ENCODE results near the gene KCNQ4. TPM values are rescaled to one million over a fixed set of nuclear protein-coding genes. Genes with fewer than 3 reads are reported as not detected.
A peak's percentile ranks its signal among the peaks of the same experiment; 100 is the strongest.

The KCNQ4 gene
- total RNA-seq, 2 donors from 2014 or later, result 0.45 to 1.5 TPM

DNA sequence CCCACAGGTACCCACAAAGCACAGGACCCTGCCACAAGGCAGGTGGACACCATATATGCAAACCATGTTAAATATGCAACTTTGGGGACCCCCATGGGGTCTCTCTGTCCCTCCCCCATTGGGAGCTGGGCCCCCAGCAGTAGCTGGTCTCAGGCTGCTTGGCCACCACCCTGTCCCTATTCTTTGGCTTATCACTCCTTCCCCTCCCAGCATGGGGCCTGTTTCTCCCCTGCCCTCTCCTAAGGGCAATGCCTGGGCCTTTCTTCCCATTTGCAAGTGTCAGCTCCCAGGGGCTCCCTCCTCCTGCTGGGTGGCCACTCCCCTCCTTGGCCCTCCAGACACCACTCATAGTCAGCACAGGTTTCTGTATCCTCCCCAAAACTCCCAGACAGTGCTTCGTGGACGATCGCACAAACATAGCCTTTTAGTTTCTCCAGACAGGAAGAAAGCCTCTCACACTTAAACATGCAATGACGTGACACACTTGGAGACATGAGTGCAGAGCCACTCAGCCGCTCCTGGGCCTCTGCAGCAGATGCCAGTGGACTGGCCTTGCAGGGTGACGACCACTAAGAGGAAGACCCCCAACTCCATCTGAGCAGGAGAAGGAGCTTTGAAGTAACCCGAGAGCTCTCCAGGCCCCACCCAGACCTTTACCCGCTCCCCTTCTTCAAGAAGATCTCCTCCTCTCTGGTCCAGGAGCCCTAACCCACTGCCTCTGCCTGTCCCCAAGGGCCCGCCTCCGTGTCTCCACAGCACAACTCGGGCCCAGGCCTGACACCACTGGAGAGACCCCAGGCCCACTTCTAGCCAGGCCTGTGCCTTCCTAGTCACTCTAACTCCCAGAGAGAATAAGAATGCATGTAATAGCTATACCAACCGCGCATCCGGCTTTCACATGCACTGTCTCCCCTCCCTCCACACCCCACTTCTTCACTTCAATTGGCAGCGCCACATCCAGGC is 55.7 kb downstream of the KCNQ4 start:
- no peak overlapping the region for H3K27ac Mint-ChIP-seq
- no peak for ATAC-seq (replicated peaks)
- H3K36me3 Mint-ChIP-seq (ENCODE audit: low read depth), result no peaks in the 10 kb centered on the region
- no peaks in the 10 kb centered on the region for H3K27me3 Mint-ChIP-seq
- no peaks in the 10 kb centered on the region for H3K4me1 Mint-ChIP-seq
- H3K4me3 Mint-ChIP-seq, result no peak overlapping the region
- H3K9me3 Mint-ChIP-seq, result no peaks in the 10 kb centered on the region

DNA sequence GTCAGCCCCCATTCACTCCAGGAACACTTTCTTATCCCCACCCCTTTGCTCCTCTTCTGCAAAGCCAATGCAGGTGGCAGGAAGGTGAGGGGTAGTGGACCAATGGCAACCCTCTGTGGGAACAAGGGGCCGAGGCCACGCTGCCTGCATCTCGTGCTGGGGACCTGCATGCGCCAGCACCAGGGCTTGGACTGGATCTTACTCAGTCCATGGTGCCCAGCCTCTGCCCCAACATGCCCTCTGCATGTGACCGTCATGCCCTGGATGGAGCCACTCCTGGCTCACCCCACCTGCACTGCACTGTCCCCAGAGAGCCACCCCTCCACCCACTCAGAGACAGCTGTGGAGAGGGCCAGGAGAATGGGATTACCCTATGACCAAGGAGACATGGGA is 56.4 kb downstream of the KCNQ4 start:
- Mint-ChIP-seq H3K27me3 (no peaks in the 10 kb centered on the region), H3K4me3 (no peak overlapping the region), H3K27ac (no peak overlapping the region), H3K36me3 (ENCODE audit: low read depth) (no peaks in the 10 kb centered on the region), H3K9me3 (no peaks in the 10 kb centered on the region), H3K4me1 (no peaks in the 10 kb centered on the region)
- no peak for ATAC-seq (replicated peaks)

DNA sequence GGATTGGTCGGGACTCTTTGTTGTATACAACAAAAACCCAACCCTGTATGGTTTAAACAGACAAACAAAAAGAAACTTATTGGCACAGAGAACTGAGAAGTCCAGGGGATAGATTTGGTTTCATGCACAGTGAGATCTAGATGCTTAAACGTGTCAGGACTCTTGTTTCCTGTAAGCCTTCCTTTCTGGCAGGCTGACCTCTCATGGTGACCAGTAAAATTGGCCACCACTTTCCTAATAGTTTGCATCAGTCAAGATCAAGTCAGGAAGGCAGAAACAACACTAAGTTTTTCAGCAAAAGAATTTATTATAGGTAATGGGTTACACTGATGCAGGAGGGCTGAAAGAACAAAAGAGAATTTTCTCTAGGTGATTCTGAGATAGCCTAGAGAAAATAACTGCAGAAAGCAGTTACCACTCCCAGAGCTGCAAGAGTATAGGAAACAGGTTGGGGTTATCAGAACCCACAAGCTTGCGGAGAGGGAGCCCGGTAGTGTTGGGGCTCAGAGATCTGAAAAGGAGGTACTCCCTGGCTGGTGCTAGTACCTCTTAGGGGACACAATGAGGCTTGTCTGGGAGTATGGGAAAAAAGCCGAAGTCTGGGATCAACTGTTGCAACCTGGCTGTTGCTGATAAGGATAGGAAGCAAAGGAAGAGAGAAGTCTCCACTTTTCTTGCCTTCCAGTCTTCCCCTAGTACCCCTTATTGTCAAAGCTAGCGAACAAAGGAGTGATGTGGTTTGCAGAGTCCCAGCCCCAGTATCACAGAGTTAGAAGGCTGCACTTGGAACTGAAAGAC is 57.1 kb downstream of the KCNQ4 start:
- Mint-ChIP-seq H3K4me1 (no peaks in the 10 kb centered on the region), H3K4me3 (no peak overlapping the region), H3K27ac (no peak overlapping the region), H3K27me3 (no peaks in the 10 kb centered on the region), H3K9me3 (no peaks in the 10 kb centered on the region), H3K36me3 (ENCODE audit: low read depth) (no peaks in the 10 kb centered on the region)
- ATAC-seq (replicated peaks), result no peak

DNA sequence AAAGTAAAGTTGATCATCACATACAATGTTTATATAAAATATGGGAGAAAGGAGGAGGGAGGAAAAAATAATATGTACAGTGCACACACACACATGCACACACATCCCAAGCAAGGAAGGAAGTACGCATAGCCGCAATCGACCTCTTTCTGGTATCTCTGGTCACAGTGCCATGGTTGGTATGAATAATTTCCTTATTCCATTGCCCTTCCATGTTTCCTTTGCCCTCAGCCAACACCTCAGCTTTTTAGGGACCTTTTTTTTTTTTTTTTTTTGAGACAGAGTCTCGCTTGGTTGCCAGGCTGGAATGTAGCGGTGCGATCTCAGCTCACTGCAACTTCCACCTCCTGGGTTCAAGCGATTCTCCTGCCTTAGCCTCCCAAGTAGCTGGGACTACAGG is 58.0 kb downstream of the KCNQ4 start:
- Mint-ChIP-seq H3K36me3 (ENCODE audit: low read depth) (no peaks in the 10 kb centered on the region), H3K27ac (no peak overlapping the region), H3K9me3 (no peaks in the 10 kb centered on the region), H3K4me3 (no peak overlapping the region), H3K4me1 (no peaks in the 10 kb centered on the region), H3K27me3 (no peaks in the 10 kb centered on the region)
- no peak for ATAC-seq (replicated peaks)

DNA sequence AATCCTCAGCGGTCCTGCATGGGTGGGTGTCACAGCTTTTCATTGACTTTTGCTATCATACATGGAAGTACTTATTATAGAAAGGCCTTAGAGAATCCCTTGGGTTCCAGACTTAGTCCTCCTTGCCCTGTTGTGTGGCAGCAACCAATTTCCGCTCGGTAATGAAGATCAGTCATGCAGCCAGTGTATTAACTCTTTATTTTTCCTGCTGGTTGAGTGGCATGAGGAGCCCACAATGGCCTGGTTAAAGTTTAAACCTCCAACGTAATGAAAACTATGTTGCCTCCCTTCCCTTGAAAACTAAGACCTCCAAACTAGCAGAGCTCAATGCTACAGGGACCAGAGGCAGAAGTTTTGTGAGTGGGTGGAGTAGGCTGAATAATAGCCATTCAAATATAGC is 58.6 kb downstream of the KCNQ4 start:
- no peak overlapping the region for H3K27ac Mint-ChIP-seq
- ATAC-seq (replicated peaks), result no peak
- H3K9me3 Mint-ChIP-seq, result no peaks in the 10 kb centered on the region
- H3K27me3 Mint-ChIP-seq, result no peaks in the 10 kb centered on the region
- H3K4me3 Mint-ChIP-seq, result no peak overlapping the region
- H3K4me1 Mint-ChIP-seq, result no peaks in the 10 kb centered on the region
- H3K36me3 Mint-ChIP-seq (ENCODE audit: low read depth), result no peaks in the 10 kb centered on the region

DNA sequence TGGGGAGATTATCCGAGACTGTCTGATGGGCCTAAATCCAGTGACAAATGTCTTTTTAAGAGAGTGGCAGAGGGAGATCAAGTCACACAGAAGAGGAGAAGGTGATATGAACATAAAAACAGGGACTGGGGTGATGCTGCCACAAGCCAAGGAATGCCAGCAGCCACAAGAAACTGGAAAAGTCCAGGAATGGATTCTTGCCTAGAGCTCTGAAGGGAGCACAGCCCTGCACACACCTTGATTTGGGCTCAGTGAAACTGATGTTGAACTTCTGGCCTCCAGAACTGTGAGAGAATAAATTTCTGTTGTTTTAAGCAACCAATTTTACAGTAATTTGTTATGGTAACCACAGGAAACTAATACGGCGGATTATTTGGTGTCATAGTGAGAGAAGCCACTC is 59.1 kb downstream of the KCNQ4 start:
- no peaks in the 10 kb centered on the region for H3K9me3 Mint-ChIP-seq
- H3K27me3 Mint-ChIP-seq, result no peaks in the 10 kb centered on the region
- no peaks in the 10 kb centered on the region for H3K4me1 Mint-ChIP-seq
- no peak overlapping the region for H3K27ac Mint-ChIP-seq
- no peak overlapping the region for H3K4me3 Mint-ChIP-seq
- no peak for ATAC-seq (replicated peaks)
- H3K36me3 Mint-ChIP-seq (ENCODE audit: low read depth), result no peaks in the 10 kb centered on the region

DNA sequence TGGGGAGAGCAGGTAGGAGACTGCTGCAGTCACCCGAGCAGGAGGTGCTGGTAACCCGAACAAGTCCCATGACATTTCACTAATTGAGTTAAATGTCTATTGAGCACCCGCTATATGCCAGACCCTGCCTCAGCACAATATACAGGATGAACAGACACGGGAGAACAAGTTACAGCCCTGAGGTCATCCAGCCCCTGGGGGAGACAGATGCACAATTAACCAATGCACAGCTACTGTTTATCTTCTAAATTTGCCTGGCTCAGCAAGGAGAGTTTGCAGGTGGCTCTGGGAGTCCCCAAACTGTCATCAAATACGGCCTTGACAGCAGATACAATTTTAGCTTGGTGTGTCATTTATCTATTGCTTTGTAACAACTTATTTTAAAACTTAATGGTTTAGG is 60.5 kb downstream of the KCNQ4 start:
- Mint-ChIP-seq H3K27me3 (no peaks in the 10 kb centered on the region), H3K9me3 (no peaks in the 10 kb centered on the region), H3K4me3 (no peak overlapping the region), H3K4me1 (no peaks in the 10 kb centered on the region), H3K36me3 (ENCODE audit: low read depth) (no peaks in the 10 kb centered on the region), H3K27ac (no peak overlapping the region)
- no peak for ATAC-seq (replicated peaks)

DNA sequence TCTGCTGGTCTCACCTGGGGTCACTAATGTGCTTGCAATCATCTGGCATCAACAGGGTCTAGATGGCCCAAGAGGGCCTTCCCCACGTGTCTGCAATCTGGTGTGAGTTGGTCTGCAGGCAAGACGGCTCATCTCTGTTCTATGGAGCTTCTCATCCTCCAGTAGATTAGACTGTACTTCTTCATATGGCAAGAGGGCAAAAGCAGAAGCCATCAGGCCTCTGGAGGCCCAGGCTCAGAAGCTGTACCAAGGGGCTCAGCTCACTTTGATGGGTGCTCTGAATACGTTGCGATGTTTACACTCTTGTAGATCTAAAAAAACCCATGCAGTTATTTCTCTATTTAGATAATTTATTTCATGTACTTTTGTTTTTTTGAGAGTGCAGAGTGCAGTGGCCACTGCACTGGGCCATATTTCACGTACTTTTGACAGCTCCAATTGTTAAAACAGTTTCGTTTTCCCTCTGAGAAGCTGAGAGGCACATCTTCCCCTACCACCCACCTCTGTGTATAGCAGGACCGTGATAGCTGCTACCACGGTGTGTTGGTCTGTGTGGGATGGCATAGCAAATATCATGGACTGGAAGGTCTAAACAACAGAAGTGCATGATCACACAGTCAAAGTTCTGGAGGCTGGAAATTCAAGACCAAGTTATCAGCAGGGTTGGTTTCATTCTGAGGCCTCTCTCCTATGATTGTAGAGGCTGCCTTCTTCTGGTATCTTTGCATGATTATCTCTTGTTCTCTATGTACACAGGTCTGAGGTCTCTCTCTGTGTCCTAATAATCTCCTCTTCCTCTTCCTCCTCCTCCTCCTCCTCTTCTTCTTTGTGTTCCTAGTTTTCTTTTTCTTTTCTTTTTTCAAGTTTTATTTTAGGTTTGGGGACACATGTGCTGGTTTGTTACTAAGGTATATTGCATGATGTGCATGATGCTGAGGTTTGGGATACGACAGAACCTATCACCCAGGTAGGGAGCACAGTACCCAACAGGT is 61.6 kb downstream of the KCNQ4 start:
- Mint-ChIP-seq H3K36me3 (ENCODE audit: low read depth) (no peaks in the 10 kb centered on the region), H3K27me3 (no peaks in the 10 kb centered on the region), H3K9me3 (no peaks in the 10 kb centered on the region), H3K27ac (no peak overlapping the region), H3K4me1 (no peaks in the 10 kb centered on the region), H3K4me3 (peak overlapping the region; percentile 7)
- ATAC-seq (replicated peaks), result peak; percentile 20

DNA sequence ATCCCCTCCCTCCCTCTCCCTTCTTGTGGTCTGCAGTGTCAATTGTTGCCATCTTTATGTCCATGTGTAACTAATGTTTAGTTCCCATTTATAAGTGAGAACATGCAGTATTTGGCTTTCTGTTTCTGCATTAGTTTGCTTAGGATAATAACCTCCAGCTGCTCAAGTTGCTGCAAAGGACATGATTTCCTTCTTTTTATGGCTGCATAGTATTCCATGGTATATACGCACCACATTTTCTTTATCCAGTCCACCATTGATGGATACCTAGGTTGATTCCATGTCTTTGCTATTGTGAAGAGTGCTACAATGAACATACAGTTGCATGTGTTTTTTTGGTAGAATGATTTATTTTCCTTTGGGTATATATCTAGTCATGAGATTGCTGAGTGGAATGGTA is 62.3 kb downstream of the KCNQ4 start:
- no peaks in the 10 kb centered on the region for H3K27me3 Mint-ChIP-seq
- no peak overlapping the region for H3K27ac Mint-ChIP-seq
- H3K4me1 Mint-ChIP-seq, result no peaks in the 10 kb centered on the region
- no peak for ATAC-seq (replicated peaks)
- no peaks in the 10 kb centered on the region for H3K9me3 Mint-ChIP-seq
- no peaks in the 10 kb centered on the region for H3K36me3 Mint-ChIP-seq (ENCODE audit: low read depth)
- H3K4me3 Mint-ChIP-seq, result no peak overlapping the region

DNA sequence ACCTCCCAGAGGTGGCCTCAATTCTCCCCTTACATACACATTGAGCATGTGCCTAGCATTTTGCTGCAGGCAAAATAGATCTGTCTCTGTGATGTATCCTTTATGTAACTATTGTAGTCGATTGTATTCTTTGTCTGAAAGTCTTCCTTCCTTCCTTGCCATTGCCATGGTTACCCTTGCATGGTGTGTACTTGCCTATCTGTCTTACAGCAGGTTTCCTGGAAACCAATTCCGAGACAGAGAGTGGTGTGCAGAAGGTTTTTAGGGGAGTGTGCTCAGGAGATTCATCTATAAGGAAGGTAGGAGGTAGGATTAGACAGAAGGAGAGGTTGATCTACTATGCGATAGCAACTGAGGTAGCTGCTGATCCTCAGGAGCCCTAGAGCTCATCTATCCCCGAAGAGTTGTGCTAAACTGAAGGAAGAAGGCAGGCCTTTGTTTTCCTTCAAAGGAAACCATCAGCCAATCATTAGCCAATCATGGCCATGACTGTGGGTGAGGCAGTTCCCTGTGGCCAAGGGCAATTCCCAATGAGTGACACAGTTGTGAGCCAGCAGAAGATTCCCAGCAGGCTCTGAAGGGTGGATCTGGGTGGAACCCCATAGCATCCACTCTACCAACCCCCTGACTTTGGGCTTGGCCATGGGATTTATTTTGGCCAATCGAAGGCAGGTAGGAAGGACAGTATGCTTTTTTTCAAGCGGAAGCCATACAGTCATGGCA is 63.6 kb downstream of the KCNQ4 start:
- ATAC-seq (replicated peaks), result no peak
- Mint-ChIP-seq H3K36me3 (ENCODE audit: low read depth) (no peaks in the 10 kb centered on the region), H3K9me3 (no peaks in the 10 kb centered on the region), H3K4me3 (no peak overlapping the region), H3K27ac (no peak overlapping the region), H3K4me1 (no peaks in the 10 kb centered on the region), H3K27me3 (no peaks in the 10 kb centered on the region)

DNA sequence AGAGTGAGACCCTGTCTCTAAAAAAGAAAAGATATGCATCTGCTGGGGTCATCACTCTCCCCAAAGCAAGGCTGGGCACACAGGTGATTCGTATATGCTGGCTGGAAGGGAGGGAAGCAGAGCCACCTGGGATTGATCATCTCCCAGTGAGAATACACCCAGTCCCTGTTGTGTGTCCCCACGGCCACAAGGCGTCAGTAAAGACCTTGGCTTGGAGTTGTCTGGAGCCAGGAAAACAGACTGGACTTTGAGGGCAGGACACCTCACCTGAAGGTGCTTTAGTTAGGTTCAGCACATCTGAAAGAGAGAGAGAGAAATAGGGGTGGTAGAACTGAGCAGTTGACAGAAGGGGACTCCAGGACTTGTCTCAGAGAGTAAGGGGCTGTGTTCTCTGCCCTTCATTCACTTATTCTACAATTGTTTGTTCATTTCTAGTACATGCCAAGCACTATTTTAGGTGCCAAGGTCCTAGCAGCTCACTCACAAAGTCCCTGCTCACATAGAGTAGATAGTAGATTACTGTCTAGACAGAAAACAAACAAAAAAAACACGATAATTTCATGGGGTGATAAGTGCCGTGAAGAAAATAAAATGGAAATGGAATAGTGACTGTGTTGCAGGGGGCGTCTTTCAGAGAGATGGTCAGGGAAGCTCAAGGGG is 65.1 kb downstream of the KCNQ4 start:
- H3K9me3 Mint-ChIP-seq, result no peaks in the 10 kb centered on the region
- H3K27ac Mint-ChIP-seq, result no peak overlapping the region
- no peaks in the 10 kb centered on the region for H3K27me3 Mint-ChIP-seq
- no peaks in the 10 kb centered on the region for H3K4me1 Mint-ChIP-seq
- H3K36me3 Mint-ChIP-seq (ENCODE audit: low read depth), result no peaks in the 10 kb centered on the region
- no peak for ATAC-seq (replicated peaks)
- no peak overlapping the region for H3K4me3 Mint-ChIP-seq

DNA sequence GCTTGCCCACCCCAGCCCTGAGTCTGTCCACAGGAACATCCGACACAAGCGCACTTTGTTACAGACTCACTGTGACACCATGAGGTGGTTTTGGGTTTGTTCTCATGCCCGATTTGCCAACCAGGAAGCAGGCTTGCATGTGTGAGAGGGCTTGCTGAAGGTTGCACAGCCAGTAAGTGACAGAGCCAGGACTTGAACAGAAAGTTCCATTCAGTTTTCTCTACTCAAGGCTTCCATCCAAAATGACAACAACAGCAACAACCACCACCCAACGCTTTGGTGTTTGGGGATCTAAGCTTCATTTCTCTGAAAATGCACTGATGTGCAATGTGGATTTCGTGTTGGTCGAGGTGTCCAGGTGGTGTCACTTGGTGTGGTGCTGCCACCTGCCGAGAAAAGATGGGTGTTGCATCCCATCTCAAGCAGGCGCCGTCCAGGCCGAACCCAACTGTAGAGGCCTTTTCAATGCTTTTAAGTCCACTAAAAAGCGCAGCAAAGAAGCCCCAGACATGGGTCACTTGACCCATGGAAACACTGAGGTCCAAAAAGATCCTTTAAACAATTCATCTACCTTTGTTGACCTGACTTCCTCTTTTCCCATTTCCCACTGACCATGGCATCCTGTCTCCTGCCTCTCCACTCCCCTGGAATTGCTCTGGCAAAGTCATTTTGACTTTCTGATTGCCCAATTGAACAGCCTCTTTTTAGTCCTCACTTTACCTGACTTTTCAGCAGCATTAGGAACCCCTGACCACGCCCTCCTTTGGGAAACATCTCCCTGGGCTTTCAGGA is 66.4 kb downstream of the KCNQ4 start:
- no peaks in the 10 kb centered on the region for H3K27me3 Mint-ChIP-seq
- H3K36me3 Mint-ChIP-seq (ENCODE audit: low read depth), result no peaks in the 10 kb centered on the region
- H3K4me1 Mint-ChIP-seq, result no peaks in the 10 kb centered on the region
- H3K27ac Mint-ChIP-seq, result peak overlapping the region; percentile 70
- H3K9me3 Mint-ChIP-seq, result no peaks in the 10 kb centered on the region
- no peak overlapping the region for H3K4me3 Mint-ChIP-seq
- ATAC-seq (replicated peaks), result peak; percentile 84

DNA sequence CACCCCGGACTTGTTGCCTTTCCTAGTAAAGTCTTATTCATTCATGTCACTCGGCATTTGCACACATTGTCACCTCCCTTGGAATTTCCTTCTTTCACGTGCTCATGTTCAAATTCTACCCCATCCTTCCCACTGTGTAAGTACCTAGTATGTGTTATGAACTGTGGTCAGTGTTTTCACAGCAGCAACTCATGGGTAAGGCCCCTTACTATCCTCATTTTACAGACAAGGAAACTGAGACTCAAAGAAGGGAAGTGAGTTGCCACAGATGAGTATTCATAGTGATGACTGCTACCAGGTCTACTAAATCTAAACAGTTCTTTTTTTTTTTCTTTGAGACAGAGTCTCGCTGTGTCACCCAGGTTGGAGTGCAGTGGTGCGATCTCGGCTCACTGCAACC is 68.1 kb downstream of the KCNQ4 start:
- Mint-ChIP-seq H3K4me1 (no peaks in the 10 kb centered on the region), H3K9me3 (no peaks in the 10 kb centered on the region), H3K36me3 (ENCODE audit: low read depth) (no peaks in the 10 kb centered on the region), H3K27ac (no peak overlapping the region), H3K4me3 (no peak overlapping the region), H3K27me3 (no peaks in the 10 kb centered on the region)
- peak; percentile 56 for ATAC-seq (replicated peaks)

All from activated T-helper 17 cell treated with anti-CD3 and anti-CD28 coated beads, Interleukin-2, amount 50 U/mL, for 72 hours (primary cell).